Hematopoietic multipotent progenitor cell treated with erythropoietin and hydrocortisone succinate and interleukin-3 and kit ligand, for 6 days (in vitro differentiated cells): ENCODE data around the gene RPN2.

Experiments
- DNase-seq: peaks from one replicate; pipeline ENCODE4 v3.0.0-alpha.2; 2015

The RPN2 gene

GRCh38 chr20:37270576-37271420, 91.7 kb downstream of the RPN2 start:
- DNase-seq, result peak; percentile 77

DNA sequence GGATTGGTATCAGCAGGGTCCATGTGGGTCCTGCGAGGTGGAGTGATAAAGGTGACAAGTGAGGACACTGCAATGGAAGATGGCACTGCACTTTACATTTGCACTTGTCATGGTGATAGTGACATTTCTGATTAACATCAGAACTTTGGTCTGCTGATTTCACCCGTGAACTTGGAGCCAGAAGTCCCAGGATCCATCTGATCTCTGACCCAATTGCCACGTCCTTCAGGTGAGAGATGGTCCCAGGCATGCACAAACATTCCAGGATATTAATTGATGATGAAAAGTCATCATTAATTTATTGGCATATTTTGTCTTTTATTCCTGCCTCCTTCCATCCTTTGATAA, 92.3 kb downstream of the RPN2 start:
- no peak for DNase-seq

DNA sequence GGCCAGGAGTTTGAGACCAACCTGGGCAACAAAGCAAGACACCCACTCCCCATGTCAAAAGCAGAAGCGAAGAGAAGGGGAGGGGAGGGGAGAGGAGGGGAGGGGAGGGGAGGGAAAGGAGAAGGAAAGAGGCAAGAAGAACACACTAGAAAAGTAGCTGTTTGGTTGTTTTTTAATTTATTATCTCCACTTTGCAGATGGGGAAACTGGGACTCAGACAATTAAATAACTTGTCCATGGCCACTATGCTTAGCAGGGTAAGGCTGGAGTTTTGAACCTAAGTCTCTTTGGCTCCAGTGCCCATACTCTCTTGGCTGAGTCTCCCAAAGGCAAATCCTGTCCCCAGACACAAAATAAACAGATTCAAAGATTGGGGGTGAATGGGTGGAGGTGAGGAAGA, 94.9 kb downstream of the RPN2 start:
- no peak for DNase-seq

- DNase-seq, result peak; percentile 58
Observed at GRCh38 chr20:37274851-37275524, 95.9 kb downstream of the RPN2 start.

DNA sequence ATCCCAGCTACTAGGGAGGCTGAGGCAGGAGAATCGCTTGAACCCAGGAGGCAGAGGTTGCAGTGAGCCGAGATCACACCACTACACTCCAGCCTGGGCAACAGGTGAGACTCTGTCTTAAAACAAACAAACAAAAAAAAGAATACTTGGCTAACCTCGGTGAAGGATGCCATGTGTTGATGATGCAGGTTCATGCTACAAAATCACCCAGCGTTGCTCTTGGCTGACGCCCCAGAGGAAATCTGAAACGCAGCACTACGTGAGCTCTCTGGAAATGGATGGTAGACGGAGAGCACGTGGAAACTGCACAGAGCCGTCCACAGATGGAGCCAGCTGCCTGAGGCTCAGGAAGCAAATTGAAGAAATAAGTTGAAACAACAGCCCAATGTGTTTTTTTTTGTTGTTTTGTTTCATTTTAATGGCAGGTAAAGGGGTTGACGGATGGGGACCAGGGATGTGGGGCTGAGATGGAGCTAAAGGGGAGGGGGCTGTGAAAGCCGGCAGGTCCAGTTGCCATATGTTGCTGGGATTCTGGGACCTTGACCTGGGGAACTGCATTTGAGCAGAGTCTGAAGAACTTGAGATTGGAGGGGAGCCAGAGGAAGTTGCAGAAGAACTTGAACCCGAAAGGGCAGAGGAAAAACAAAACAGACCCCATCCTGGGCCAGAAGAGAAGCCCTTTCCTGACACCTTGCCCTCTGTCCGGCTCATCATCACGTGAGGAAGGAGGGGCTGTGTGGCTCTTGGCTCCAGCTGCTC, 97.5 kb downstream of the RPN2 start:
- peak; percentile 37 for DNase-seq

DNA sequence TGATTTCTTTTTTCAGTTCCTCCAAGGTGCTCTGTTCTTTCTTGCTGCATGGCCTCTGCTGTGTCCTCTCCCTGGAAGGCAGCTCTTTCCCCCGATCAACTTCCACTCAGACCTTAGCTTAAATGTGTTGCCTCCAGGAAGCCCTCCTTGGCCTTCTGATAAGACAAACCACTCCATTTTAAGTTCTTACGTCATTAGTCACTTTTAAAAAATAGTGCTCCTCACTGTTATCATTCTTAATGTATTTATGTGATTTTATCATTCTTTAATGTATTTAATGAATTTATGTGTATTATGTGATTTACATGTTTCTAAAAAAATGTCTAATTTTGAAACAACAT, 98.1 kb downstream of the RPN2 start:
- DNase-seq, result no peak

DNA sequence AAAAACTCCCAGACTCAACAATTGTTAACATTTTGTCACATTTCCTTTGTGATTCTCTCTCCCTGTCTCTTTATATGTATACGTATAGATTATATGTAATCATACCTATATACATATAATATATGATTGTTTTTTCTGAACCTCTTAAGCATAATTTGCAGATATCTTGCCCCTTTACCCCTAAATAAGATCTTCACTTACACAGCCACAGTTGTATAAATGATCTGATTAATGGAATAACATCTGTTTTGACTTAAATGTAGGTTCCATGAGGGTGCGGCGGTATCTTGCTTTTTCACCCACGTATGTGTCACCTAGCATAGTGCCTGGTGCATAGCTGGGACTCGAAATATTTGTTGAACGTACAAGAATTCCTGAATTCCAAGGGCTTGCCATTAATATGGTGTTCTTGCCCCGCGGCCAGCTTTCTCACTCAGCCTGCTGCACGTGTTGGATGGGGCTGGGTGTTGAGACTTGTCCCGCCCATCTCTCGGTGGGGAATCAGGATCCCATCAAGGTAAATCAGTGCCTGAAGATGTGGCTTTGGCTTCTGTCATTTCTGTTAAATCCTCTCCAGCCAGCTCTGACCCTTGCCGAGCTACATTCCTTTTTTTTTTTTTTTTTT, 99.9 kb downstream of the RPN2 start:
- DNase-seq, result no peak

DNA sequence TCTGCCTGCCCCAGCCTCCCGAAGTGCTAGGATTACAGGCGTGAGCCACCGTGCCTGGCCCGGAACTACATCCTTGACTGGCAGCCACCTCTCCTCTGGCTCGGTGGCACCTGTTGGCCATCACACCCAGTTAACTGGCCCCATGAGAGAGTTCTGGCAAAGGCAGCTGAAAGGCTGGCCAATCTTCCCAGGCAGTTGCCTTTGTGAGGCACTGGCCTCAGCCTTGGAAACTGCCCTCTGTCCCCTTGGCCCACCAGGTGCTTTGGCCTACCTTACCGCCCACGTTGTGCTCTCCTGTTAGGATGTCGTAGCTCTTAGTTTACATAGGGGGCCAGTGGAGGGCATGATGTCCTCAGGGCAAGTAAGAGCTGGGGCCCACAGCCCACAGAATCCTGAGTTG, 100.7 kb downstream of the RPN2 start:
- no peak for DNase-seq

DNA sequence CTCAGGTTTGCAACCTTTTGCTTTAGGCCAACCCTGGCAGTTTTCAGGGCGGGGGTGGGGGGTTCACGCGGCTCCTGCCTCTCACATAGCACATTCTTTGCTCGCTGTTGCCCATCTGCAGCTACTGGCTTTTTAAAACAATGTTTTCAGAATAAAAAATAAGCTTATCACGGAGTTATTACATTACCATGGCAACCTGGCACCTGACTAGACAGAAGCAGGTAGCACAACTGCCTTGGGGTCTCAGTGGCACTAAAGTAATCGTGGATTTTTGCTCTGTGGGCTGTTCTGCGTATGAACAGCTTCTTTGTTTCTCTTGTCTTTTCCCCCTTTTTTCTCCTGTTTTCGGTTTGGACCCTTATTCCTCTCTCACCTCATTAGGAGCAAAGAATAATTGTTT, 101.3 kb downstream of the RPN2 start:
- DNase-seq, result no peak

DNA sequence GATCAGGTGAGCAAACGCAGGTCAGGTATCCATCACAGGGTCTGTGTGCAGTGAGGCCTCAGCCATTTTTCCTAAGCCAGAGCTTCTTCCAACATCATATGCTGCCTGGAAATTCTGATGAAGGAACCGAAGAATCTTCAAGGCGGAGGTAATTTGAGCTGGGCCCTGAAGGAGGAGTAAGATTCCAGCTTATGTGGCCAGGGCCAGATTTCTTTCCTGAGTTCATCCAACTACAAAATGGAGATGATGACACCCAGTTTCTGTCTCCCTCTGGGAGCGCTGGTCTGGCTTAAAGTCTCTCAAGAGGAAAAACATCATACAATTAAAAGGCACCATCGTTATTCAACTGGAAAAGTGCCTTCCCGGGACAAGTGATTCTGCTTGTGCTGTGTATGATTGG, 103.4 kb downstream of the RPN2 start:
- DNase-seq, result no peak

- no peak for DNase-seq
Observed at GRCh38 chr20:37283530-37284195, 104.5 kb downstream of the RPN2 start.

- DNase-seq, result no peak
Observed at GRCh38 chr20:37284691-37285161, 105.6 kb downstream of the RPN2 start.

- DNase-seq, result no peak
Observed at GRCh38 chr20:37285664-37286374, 106.7 kb downstream of the RPN2 start.

GRCh38 chr20:37288091-37288490, 109.0 kb downstream of the RPN2 start:
- DNase-seq, result peak; percentile 19

DNA sequence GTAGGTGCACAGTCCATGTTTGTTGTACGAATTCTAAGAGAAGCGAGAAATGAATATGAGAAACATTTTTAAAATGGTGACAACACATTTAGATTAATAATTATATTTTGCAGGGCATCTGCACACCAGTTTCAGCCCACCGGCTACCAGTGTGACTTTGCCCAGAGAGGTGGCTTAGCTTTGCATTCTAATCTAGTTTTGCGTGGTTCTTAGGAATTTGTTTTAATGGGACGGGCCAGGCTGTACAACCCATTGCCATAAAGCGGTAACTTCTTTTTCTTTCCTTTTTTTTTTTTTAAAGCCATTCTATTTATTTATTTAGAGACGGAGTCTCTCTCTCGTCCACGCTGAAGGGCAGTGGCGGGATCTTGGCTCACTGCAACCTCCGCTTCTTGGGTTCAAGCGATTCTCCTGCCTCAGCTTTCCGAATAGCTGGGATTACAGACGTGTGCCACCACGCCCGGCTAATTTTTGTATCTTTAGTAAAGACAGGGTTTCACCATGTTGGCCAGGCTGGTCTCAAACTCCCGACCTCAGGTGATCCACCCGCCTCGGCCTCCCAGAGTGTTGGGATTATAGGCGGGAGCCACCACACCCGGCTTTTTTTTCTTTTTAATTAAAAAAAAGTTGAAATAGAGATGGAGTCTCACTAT, 111.2 kb downstream of the RPN2 start:
- DNase-seq, result no peak
